Fibroblast of skin of scalp (primary cell): ENCODE data around the gene PHF19.
A peak's percentile ranks its signal among the peaks of the same experiment; 100 is the strongest.

Experiments
- DNase-seq: peaks from one replicate; pipeline ENCODE4 v3.0.0-alpha.2; 2013

PHF19 gene

DNA sequence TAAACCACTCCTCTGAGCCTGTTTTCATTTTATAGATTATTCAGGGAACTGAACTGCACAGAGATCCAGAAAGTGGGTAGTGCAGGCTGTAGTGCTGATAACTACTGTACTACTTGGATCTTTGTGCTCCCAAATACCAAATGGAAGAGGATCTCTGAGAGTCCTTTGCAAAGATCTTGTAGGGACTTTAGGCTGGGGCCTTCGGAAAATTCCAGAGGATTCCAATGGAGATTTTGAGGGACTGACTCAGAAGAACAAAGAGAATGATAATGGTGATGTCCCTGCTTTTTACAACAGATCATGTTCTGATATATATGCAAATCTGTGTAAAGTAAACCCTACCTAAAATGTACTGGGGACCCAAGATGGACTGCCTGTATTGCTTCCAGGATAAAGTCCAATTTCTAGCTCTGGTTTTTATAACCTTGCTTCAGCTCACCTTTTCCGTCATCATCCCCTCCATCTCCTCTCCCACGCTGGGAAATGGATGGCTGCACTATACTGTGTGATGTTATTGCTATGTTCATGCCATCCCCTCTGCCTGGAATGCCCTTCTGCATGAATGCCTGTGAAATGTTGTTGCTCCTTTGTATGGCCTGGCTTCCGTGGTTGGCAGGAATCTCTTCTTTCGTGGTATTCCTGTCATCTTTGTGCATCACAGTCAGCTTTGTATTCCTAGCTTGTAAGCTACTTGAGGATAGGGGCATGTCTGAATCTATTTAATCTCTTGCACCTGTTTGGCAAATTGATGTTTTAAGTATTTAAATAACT, 24.6 kb downstream of the PHF19 start:
- no peak for DNase-seq

- no peak for DNase-seq
Observed at GRCh38 chr9:120851449-120851848, 25.5 kb downstream of the PHF19 start.

GRCh38 chr9:120850315-120850714, 26.7 kb downstream of the PHF19 start:
- no peak for DNase-seq

DNA sequence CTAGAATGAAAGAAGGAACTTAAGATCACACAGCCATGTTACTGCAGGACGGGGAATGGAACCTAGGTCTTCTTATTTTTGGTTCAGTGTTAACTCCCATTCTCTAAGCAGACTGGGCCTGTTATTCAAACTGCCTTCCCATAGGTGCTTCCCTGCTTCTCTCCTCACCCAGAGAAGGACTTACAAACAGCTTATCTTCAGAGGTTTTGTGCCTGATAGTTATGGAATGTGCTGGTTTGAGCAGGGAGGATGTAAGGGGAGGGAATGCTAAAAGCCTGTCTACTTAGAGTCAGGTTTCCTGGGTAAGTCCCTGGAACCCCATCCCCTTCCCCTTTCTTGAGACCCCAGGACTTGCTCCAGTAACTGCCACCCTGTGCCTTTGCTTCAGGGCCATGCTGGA, 30.1 kb downstream of the PHF19 start:
- DNase-seq: no peak

DNA sequence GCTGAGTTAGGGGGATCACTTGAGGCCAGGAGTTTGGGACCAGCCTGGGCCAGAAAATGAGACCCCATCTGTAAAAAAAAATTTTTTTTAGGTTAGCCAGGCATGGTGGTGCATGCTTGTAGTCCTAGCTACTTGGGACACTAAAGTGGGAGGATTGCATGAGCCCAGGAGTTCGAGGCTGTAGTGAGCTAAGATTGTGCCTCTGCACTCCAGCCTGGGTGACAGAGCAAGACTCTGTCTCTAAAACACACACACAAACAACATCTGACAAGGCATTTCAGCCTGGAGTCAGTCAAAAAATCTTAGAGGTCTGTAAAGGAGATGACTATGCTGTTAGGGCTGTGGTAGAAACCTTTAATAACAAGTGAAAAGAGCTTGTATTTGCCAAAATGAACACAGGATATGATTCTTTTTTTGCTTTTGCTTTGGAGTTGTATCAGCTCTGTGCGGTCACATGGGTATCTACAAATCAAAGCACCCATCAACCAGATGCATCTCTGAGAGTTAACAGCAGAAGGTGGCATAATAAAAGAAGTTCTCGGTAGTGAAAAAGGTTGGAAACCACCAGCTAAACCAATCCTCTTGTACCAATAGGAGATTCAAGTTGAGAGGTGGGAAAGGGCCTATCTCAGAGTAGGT, 30.6 kb downstream of the PHF19 start:
- no peak for DNase-seq

DNA sequence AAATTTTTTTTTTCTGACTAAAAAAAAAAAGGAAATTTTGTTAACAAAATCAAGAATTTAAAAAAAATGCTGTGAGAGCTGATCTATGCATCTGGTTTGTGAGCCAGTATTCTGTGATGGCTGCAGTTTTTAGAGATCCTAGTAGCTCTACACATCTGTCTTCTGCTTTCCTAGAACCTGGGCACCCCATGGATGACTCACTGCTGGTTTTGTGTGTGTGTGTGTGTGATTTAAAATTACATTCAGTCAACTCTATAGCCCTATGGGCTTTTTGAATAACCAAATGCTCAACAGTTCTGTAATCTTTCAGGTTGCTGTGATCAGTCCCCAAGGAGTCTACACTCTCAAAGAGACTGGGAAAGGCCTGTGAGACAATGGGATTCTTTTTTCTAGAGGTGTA, 31.7 kb downstream of the PHF19 start:
- no peak for DNase-seq

DNA sequence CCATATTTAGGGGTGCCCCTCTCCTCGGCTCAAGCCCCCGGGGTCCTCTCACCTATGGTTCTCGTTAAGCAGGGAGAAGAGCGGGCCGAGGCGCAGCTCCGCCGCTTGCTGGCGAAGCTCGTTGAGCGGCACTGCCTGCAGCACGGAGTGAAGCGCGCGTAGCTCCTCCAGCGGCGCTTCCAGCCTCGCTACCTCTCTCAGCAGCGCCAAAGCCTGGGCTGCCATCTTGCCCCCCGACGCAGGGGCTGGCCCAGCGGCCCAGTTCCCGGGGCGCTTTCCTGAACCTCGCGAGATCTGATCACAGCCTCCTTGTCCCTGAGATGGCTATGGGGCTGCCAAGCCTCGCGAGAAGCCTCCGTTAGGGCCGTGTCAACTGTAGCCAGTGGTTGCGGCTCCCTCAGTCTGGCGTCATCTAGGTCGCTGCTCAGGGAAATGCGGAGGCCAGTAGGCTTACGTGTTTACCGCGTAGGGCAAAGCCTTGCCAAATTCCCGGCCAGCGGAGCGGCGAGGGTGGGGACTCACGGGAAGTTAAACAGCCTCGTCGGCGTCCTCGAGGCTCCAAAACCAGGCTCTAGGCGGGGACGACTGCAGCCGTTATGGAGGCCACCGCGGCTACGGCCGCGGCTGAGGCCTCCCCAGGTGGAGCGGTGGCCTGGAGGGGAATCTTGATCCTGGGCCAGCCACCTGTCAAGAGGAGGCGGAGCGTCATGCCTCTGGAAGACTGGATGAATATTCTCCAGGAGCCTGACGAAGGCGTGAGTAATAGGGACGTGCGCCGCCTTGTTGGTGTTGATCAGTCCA, 34.1 kb downstream of the PHF19 start, which contains the start of gene PSMD5:
PSMD5 (minus strand) TSS at position 238 of the 801 bp plus-strand sequence; CDS start at position 225, 13 bp downstream.
- peak; percentile 100 for DNase-seq

- peak; percentile 4 for DNase-seq
Observed at GRCh38 chr9:120841930-120842684, 34.9 kb downstream of the PHF19 start.

DNA sequence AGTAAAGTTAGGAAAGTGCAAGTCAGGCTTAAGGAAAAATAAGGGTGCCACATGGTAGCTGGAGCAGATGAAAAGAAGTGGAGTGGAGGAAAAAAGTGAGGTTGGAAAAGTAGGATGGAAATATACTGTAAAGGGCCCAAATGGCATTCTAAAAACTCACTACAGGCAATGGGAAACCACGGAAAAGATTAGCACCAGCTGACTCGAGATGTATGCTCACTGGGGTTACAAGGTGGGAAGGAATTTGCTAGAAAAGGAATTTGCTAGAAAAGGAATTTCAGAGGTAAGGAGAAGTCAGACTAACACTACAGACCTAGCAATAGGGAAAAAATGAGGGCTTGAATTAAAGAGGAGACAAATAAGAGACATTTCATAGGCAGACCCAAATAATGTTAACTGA, 37.8 kb downstream of the PHF19 start:
- no peak for DNase-seq

DNA sequence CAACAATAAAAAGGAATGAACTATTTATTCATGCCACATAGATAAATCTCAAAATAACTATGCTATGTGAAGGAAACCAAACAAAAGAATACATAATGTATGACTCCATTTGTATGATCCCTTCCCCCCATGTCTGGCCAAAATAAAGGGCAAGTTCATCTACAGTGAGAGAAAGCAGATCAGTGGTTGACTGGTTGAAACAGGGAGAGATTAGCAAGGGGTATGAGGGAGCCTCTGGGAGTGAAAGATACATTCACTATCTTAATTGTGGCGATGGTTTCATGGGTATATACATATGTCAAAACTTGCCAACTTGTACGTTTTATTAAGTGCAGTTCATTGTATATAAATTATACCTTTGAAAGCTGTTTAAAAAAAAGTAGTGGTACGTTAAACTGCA, 39.1 kb downstream of the PHF19 start:
- no peak for DNase-seq

DNA sequence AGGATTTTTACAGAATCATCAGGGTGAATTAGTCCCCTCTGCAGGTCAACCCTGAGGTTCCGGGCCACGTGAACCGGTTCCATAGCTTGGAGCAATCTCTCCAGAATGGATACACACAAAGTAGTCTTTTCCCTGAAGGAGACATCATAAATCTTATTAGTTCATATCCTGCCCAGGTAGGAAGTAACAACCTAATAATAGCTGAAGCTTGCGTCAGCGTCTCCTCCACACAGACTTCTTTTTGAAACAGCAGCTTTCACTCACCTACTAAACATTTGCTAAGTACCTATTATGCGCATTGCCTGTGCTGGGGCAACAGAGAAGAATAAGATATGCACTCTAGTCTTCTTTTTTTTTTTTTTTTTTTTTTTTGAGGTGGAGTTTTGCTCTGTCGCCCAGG, 43.7 kb downstream of the PHF19 start:
- DNase-seq: no peak

GRCh38 chr9:120832807-120833206, 44.2 kb downstream of the PHF19 start:
- DNase-seq: no peak

GRCh38 chr9:120830865-120831264, 46.1 kb downstream of the PHF19 start:
- no peak for DNase-seq

- peak; percentile 40 for DNase-seq
Observed at GRCh38 chr9:120830151-120830550, 46.8 kb downstream of the PHF19 start.

DNA sequence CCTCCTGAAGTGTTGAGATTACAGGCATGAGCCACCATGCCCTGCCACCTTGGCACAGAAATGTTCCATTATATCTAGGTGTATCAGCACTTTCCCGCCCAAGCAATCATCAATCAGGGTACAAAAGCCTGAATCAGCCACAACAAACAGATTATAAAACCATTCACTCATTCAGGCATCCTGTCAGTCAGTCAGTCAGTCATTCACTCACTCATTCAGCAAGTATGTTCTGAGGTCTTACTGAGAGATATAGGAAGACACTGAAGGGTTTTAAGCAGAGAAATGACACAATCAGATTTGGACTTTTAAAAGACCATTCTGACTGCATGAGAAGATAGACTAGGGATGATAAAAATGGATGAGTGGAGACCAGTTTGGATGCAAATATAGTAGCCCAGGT, 47.3 kb downstream of the PHF19 start:
- no peak for DNase-seq

GRCh38 chr9:120820095-120820494, 56.9 kb downstream of the PHF19 start:
- no peak for DNase-seq

GRCh38 chr9:120818595-120818994, 58.4 kb downstream of the PHF19 start:
- DNase-seq: no peak

DNA sequence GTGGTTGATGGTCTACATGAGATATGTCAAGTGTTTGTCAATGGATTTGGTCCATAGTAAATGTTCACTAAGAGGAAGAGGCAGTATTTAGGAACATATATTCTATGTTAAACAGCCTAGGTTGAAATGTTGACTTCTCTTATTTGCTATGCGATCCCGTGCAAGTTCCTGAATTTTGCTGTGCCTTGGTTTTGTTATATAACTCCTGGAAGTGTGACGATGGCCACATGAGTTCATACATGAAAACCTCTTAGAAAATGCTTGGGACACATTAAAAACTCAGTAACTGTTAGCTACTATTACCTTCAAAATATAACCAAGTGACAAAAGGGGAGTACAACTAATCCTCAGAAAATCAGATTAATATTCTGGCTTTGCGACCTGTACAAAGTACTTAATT, 61.9 kb downstream of the PHF19 start:
- no peak for DNase-seq

DNA sequence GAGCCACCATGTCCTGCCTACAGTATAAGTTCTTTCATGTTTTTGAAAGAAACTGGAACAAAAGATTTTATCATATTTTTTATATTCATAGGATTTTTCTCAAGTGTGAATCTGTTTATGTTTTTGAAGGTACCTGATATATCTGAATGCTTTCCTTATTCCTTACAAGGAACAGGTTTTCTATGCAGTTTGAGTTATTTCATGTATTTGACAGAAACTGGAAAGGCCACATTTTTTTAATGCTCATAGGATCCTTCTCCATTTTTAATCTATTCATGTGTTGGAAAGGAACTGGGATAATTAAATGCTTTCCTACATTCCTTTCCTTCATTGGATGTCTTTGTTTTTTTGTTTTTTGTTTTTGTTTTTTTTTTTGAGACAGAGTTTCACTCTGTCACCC, 68.1 kb downstream of the PHF19 start:
- no peak for DNase-seq

DNA sequence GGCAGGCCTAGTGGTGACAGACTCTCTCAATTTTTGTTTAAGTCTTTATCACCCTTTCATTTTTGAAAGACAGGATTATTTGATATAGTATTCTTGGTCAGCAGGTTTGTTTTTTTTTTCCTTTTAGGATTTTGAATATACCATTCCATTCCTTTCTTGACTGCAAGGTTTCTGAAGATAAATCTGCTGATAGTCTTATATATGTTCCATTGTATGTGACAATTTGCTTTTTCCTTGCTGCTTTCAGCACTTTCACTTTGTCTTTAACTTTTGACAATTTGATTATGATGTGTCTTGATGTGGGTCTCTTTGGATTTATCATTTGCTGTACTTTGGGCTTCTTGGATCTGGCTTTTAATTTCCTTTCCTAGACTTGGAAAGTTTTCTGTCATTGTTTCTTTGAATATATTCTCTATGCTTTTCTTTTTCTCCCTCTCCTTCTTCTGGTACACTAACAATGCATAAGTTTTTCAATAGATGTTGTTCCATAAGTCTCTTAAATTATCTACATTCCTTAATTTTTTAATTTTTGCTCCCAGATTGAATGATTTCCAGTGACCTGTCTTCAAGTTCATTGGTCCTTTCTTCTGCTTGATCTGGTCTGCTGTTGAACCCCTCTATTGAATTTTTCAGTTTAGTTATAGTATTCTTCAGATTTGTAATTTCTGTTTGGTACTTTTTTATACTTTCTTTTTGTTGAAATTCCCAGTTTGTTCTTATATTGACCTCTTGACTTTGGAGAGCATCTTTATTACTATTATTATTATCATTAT, 69.2 kb downstream of the PHF19 start:
- DNase-seq: no peak
